Stimulated activated CD4-positive, alpha-beta T cell treated with anti-CD3 and anti-CD28 coated beads, Interleukin-4, amount 100 ng/mL, for 1 hour (primary cell): ENCODE measurements around the gene FOXB2.
"Not testable (repeated sequence)": the region's sequence is repeated elsewhere in the genome, so short reads cannot be mapped to it uniquely, and the experiment has no call there.

Experiments
- DNase-seq: peaks from one replicate; pipeline ENCODE4 v3.0.0-alpha.2; 2020

Gene FOXB2

GRCh38 chr9:77016526-77017504 lies 2.6 kb upstream of the FOXB2 start:
- no peak for DNase-seq

GRCh38 chr9:77017505-77017894 lies 2.0 kb upstream of the FOXB2 start:
- no peak for DNase-seq

GRCh38 chr9:77018058-77018968 lies 1.1 kb upstream of the FOXB2 start:
- DNase-seq: no peak

- DNase-seq: no peak
Measured at GRCh38 chr9:77018969-77019235, 553 bp upstream of the FOXB2 start.

GRCh38 chr9:77019926-77020412 lies 514 bp downstream of the FOXB2 start:
- DNase-seq: no peak

GRCh38 chr9:77020413-77021290 lies 1.2 kb downstream of the FOXB2 start:
- DNase-seq: no peak

- DNase-seq: no peak
Measured at GRCh38 chr9:77021291-77021894, 1.9 kb downstream of the FOXB2 start.

GRCh38 chr9:77021922-77022782 lies 2.7 kb downstream of the FOXB2 start:
- DNase-seq: no peak

- DNase-seq: no peak
Measured at GRCh38 chr9:77022783-77023440, 3.5 kb downstream of the FOXB2 start.

- no peak for DNase-seq
Measured at GRCh38 chr9:77023726-77024125, 4.3 kb downstream of the FOXB2 start.

GRCh38 chr9:77024776-77025545 lies 5.5 kb downstream of the FOXB2 start:
- no peak for DNase-seq

- DNase-seq: no peak
Measured at GRCh38 chr9:77028478-77028877, 9.0 kb downstream of the FOXB2 start.

- DNase-seq: no peak
Measured at GRCh38 chr9:77030045-77030444, 10.6 kb downstream of the FOXB2 start.

- DNase-seq: no peak
Measured at GRCh38 chr9:77038281-77039036, 19.0 kb downstream of the FOXB2 start.

GRCh38 chr9:77040340-77040739 lies 20.9 kb downstream of the FOXB2 start:
- DNase-seq: no peak

- not testable (repeated sequence) for DNase-seq
Measured at GRCh38 chr9:77043743-77044142, 24.3 kb downstream of the FOXB2 start.

- not testable (repeated sequence) for DNase-seq
Measured at GRCh38 chr9:77060681-77061080, 41.2 kb downstream of the FOXB2 start.

- no peak for DNase-seq
Measured at GRCh38 chr9:77063645-77064285, 44.3 kb downstream of the FOXB2 start.

GRCh38 chr9:77066388-77066787 lies 46.9 kb downstream of the FOXB2 start:
- no peak for DNase-seq
